Measurements from ENCODE around the gene AIRE. TPM values are rescaled to one million over a fixed set of nuclear protein-coding genes. Genes with fewer than 3 reads are reported as not detected.

AIRE gene
- total RNA-seq, 2 experiments from 2014 or later, result 0.11 to 0.16 TPM

DNA sequence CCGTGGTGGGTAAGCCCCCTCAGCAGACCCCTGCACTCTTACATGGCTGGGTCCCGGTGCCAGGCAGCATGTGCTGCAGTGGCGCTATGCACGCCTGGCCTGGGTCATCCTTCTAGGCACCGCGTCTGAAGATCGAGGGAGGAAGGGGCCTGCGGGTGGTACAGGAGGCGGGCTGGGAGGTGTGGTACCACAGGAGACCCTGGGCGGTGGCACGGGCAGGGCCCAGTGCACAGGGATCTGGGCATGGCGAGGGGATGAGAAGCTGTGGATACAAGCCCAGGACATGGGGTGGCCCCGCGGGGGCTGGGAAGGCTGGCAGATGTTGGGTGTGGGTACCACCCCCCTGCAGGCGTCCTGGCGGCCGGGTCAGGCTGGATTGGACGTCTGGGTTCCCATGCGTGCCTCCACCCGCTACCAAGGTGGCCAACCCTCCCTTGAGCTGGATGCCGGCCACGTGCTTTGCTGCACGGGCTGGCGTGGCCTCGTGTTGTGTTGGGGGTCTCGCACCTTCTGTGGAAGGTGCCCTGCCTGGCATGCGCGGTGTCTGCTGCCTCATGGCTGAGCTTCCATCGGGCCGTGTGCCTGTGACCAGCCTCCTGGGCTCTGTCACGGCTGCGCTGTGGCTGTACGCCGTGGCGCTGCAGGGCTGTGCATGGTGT is 33.9 kb downstream of the AIRE start:
- ATAC-seq (ENCODE audit: poor library complexity) (no peak), DNase-seq (no peak)
- TF ChIP-seq, protein P1, sequence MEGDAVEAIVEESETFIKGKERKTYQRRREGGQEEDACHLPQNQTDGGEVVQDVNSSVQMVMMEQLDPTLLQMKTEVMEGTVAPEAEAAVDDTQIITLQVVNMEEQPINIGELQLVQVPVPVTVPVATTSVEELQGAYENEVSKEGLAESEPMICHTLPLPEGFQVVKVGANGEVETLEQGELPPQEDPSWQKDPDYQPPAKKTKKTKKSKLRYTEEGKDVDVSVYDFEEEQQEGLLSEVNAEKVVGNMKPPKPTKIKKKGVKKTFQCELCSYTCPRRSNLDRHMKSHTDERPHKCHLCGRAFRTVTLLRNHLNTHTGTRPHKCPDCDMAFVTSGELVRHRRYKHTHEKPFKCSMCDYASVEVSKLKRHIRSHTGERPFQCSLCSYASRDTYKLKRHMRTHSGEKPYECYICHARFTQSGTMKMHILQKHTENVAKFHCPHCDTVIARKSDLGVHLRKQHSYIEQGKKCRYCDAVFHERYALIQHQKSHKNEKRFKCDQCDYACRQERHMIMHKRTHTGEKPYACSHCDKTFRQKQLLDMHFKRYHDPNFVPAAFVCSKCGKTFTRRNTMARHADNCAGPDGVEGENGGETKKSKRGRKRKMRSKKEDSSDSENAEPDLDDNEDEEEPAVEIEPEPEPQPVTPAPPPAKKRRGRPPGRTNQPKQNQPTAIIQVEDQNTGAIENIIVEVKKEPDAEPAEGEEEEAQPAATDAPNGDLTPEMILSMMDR (IDR thresholded peaks at IDR 0.05), result no peak
- H3K27ac Mint-ChIP-seq, result no peak overlapping the region
- H3K36me3 ChIP-seq (ENCODE audit: insufficient read depth, low read length), result peaks cover 75% of the 10 kb centered on the region
- no peaks in the 10 kb centered on the region for H3K27me3 Mint-ChIP-seq
- no peak overlapping the region for H3K27ac ChIP-seq (ENCODE audit: low read depth in 1 of 2, low read length in 2 of 2)
- no peaks in the 10 kb centered on the region for H3K4me1 ChIP-seq (ENCODE audit: insufficient read depth, low read length)
- no peak overlapping the region for H3K4me3 ChIP-seq (ENCODE audit: low read length)
- no peak overlapping the region for H3K4me3 Mint-ChIP-seq
- H3K4me1 Mint-ChIP-seq (ENCODE audit: low read depth), result no peaks in the 10 kb centered on the region
- intact Hi-C loops (cut with DNase I, micrococcal nuclease), result no loop called here
- H3K27me3 ChIP-seq (ENCODE audit: control insufficient read depth in 1 of 2, insufficient read depth in 2 of 2, low read length in 2 of 2), result no peaks in the 10 kb centered on the region
- no peaks in the 10 kb centered on the region for H3K9me3 ChIP-seq (ENCODE audit: control insufficient read depth in 1 of 2, insufficient read depth in 1 of 2, low read length in 2 of 2)
- H3K9me3 Mint-ChIP-seq, result no peaks in the 10 kb centered on the region
- CTCF ChIA-PET, result no interaction called here
- H3K36me3 Mint-ChIP-seq (ENCODE audit: low read depth), result peaks cover 27% of the 10 kb centered on the region
- POLR2A ChIA-PET, result no interaction called here

DNA sequence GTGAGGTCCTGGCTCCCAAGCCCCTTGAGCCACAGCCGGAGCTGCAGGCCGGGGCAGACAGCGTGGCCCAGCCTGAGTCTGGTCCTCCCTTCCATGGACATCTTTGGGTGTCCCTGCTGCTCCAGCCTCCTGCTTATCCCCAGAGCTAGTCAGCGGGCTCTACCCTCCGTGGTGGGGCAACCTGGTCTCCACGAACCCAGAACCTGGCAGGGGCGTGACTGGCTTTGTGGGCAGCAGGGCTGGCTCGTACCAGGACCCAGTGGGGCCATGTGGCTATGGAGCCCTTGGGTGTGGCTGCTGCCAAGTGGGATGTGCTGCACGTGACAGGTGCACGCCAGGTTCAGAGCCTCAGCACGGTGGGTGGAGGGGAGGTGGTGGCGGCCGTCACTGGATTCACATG is 35.2 kb downstream of the AIRE start:
- Mint-ChIP-seq H3K27ac (no peak overlapping the region), H3K9me3 (no peaks in the 10 kb centered on the region), H3K4me1 (ENCODE audit: low read depth) (no peaks in the 10 kb centered on the region), H3K4me3 (no peak overlapping the region), H3K36me3 (ENCODE audit: low read depth) (peaks cover 27% of the 10 kb centered on the region), H3K27me3 (no peaks in the 10 kb centered on the region)
- POLR2A ChIA-PET, result no interaction called here
- Histone ChIP-seq H3K27me3 (ENCODE audit: control insufficient read depth in 1 of 2, insufficient read depth in 2 of 2, low read length in 2 of 2) (no peaks in the 10 kb centered on the region), H3K9me3 (ENCODE audit: control insufficient read depth in 1 of 2, insufficient read depth in 1 of 2, low read length in 2 of 2) (no peaks in the 10 kb centered on the region), H3K4me1 (ENCODE audit: insufficient read depth, low read length) (no peaks in the 10 kb centered on the region), H3K36me3 (ENCODE audit: insufficient read depth, low read length) (peaks cover 78% of the 10 kb centered on the region), H3K4me3 (ENCODE audit: low read length) (no peak overlapping the region), H3K27ac (ENCODE audit: low read depth in 1 of 2, low read length in 2 of 2) (no peak overlapping the region)
- DNase-seq (no peak), ATAC-seq (ENCODE audit: poor library complexity) (no peak)
- intact Hi-C loops (cut with DNase I, micrococcal nuclease), result no loop called here
- TF ChIP-seq, protein P1 (IDR thresholded peaks at IDR 0.05), result no peak
- CTCF ChIA-PET, result no interaction called here

DNA sequence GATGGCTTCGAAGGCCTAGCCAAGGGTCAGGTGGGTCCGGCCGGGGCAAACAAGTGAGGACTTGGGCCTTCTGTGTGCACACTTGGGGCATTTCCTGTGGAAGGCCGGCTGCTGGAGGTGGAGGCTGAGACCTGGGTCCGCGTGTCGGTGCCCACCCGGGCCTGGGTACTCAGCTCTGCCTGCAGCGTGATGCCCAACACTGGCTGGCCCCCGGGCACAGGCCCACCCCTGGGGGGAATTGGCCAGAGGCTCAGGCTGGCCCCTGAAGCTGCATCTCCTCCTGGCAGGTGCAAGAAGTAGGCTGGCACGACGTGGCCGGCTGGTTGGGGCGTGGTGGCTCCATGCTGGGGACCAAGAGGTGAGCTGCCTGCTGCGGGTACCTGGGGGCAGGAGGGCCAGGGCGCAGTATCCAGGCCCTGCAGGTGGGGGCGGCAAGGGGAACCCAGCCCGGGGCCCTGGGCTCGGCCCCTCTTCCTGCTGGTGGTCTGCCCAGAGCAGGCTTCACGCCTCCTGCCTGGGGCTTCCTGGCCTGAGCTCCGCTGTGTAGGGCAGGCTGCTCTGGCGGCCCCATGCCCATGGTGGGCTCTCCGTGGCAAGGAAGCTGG is 36.3 kb downstream of the AIRE start:
- Histone ChIP-seq H3K4me3 (ENCODE audit: low read length) (no peak overlapping the region), H3K36me3 (ENCODE audit: insufficient read depth, low read length) (peaks cover 71% of the 10 kb centered on the region), H3K27ac (ENCODE audit: low read depth in 1 of 2, low read length in 2 of 2) (no peak overlapping the region), H3K4me1 (ENCODE audit: insufficient read depth, low read length) (no peaks in the 10 kb centered on the region), H3K27me3 (ENCODE audit: control insufficient read depth in 1 of 2, insufficient read depth in 2 of 2, low read length in 2 of 2) (no peaks in the 10 kb centered on the region), H3K9me3 (ENCODE audit: control insufficient read depth in 1 of 2, insufficient read depth in 1 of 2, low read length in 2 of 2) (no peaks in the 10 kb centered on the region)
- intact Hi-C loops (cut with DNase I, micrococcal nuclease), result no loop called here
- no peak overlapping the region for H3K27ac Mint-ChIP-seq
- no peak for ATAC-seq (ENCODE audit: poor library complexity)
- peaks cover 23% of the 10 kb centered on the region for H3K36me3 Mint-ChIP-seq (ENCODE audit: low read depth)
- no peaks in the 10 kb centered on the region for H3K27me3 Mint-ChIP-seq
- POLR2A ChIA-PET, result no interaction called here
- H3K4me1 Mint-ChIP-seq (ENCODE audit: low read depth), result no peaks in the 10 kb centered on the region
- no peak for DNase-seq
- H3K9me3 Mint-ChIP-seq, result no peaks in the 10 kb centered on the region
- H3K4me3 Mint-ChIP-seq, result no peak overlapping the region
- CTCF ChIA-PET, result no interaction called here
- TF ChIP-seq, protein P1 (IDR thresholded peaks at IDR 0.05), result no peak

All from CD4-positive, alpha-beta T cell (primary cell).